Esophagus squamous epithelium (tissue), 5 donors: ENCODE measurements around the gene ACOX2. TPM values are rescaled to one million over a fixed set of nuclear protein-coding genes. Genes with fewer than 3 reads are reported as not detected.

Experiments used
- DNase-seq: peaks from one replicate; lab custom pipeline; 2025; lab: John Stamatoyannopoulos, UW
- H3K27ac ChIP-seq, 4 donors: fragments of 200-600 bp; sonication (generic); one replicate each; pipeline ENCODE4 v1.5.1; 2016 to 2019; ENCODE audit warnings: mild to moderate bottlenecking in 1 of 4
- H3K27me3 ChIP-seq, 4 donors: fragments of 200-600 bp; sonication (generic); 1 replicate in 3 of 4; 2 replicates in 1 of 4; pipeline versions ENCODE4 v1.5.1 to v1.6.0; 2017 to 2021; ENCODE audit warnings: antibody characterized with exemption in 1 of 4
- H3K36me3 ChIP-seq, 3 donors: fragments of 200-600 bp; sonication (generic); one replicate each; pipeline ENCODE4 v1.5.1; 2016 to 2019
- H3K4me1 ChIP-seq, 3 donors: fragments of 200-600 bp; sonication (generic); one replicate each; pipeline ENCODE4 v1.5.1; 2017 to 2019
- H3K4me3 ChIP-seq, 4 donors: fragments of 200-600 bp; sonication (generic); 1 replicate in 3 of 4; 2 replicates in 1 of 4; pipeline ENCODE4 v1.5.1; 2016 to 2019; ENCODE audit warnings: mild to moderate bottlenecking in 2 of 4, moderate library complexity in 1 of 4
- H3K9me3 ChIP-seq, 3 donors: fragments of 200-600 bp; sonication (generic); one replicate each; pipeline ENCODE4 v1.5.1; 2016 to 2019
- POLR2A ChIP-seq, 4 donors: fragments of 450-650 bp; IDR thresholded peaks; one replicate each; pipeline ENCODE4 v1.6.1; 2017; ENCODE audit warnings: antibody characterized with exemption in 4 of 4, mild to moderate bottlenecking in 4 of 4, moderate library complexity in 3 of 4
- WGBS, 2 donors: methylation state at CpG; one replicate each; pipeline ENCODE4 v1.1.5; 2018; 5-methylcytosine and 5-hydroxymethylcytosine counted together
- intact Hi-C: fragments of 100-400 bp; cut with DNase I; formaldehyde crosslinking; loops from one replicate; pipeline ENCODE4 v1.15.0; 2022
- total RNA-seq, 4 donors: library from RNA; depleted of rRNA; stranded (reverse); fragments of >200 nt; gene quantifications; one replicate each; pipeline ENCODE4 v1.1.0, GENCODE V29; 2016
- TF ChIP-seq, protein P1 (sequence below), 6 experiments: fragments of 450-650 bp in 4 of 6; fragments of 200-600 bp in 2 of 6; sonication (generic) in 2 of 6; IDR thresholded peaks; one replicate each; pipeline ENCODE4 v1.5.1; 2016 to 2019; ENCODE audit warnings: antibody characterized with exemption in 6 of 6, mild to moderate bottlenecking in 4 of 6, moderate library complexity in 4 of 6
- donor health status: DM: yes; HTN: yes; CAD: no.

Gene ACOX2
- total RNA-seq, 4 donors from 2014 or later: 5.3 to 14.1 (median 10.0) TPM

- Histone ChIP-seq H3K4me1 (peaks cover 0 to 25% (median 0%) of the 10 kb centered on the region in 3 donors), H3K36me3 (peaks cover 0 to 41% (median 8%) of the 10 kb centered on the region in 3 donors), H3K27ac (no peak overlapping the region), H3K27me3 (no peaks in the 10 kb centered on the region), H3K4me3 (no peak overlapping the region), H3K9me3 (no peaks in the 10 kb centered on the region)
- intact Hi-C loops: loop anchor here (5.0 kb wide), 1 partner anchor 64 kb away; no protein-coding TSS in a partner anchor
- DNase-seq: peak; percentile 9
- TF ChIP-seq POLR2A (IDR thresholded peaks at IDR 0.05): no peak
- TF ChIP-seq, protein P1, sequence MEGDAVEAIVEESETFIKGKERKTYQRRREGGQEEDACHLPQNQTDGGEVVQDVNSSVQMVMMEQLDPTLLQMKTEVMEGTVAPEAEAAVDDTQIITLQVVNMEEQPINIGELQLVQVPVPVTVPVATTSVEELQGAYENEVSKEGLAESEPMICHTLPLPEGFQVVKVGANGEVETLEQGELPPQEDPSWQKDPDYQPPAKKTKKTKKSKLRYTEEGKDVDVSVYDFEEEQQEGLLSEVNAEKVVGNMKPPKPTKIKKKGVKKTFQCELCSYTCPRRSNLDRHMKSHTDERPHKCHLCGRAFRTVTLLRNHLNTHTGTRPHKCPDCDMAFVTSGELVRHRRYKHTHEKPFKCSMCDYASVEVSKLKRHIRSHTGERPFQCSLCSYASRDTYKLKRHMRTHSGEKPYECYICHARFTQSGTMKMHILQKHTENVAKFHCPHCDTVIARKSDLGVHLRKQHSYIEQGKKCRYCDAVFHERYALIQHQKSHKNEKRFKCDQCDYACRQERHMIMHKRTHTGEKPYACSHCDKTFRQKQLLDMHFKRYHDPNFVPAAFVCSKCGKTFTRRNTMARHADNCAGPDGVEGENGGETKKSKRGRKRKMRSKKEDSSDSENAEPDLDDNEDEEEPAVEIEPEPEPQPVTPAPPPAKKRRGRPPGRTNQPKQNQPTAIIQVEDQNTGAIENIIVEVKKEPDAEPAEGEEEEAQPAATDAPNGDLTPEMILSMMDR (IDR thresholded peaks at IDR 0.05): peak; percentile 82 to 95 (median 89)
- WGBS, 2 donors: 20 to 21% methylated on average over 17 of the region's 17 CpGs
Observed at GRCh38 chr3:58568572-58569286, 31.7 kb upstream of the ACOX2 start.

- intact Hi-C loops: loop anchor here (5.0 kb wide), 1 partner anchor 65 kb away; no protein-coding TSS in a partner anchor
- Histone ChIP-seq H3K4me1 (peaks cover 0 to 10% (median 0%) of the 10 kb centered on the region in 3 donors), H3K27me3 (no peaks in the 10 kb centered on the region), H3K27ac (no peak overlapping the region), H3K4me3 (no peak overlapping the region), H3K9me3 (no peaks in the 10 kb centered on the region), H3K36me3 (peaks cover 0 to 45% (median 8%) of the 10 kb centered on the region in 3 donors)
- no peak for DNase-seq
- 80 to 90% methylated on average over 5 to 7 of the region's 7 CpGs for WGBS, 2 donors
- no peak for TF ChIP-seq POLR2A (IDR thresholded peaks at IDR 0.05)
- TF ChIP-seq, protein P1 (IDR thresholded peaks at IDR 0.05): no peak
Observed at GRCh38 chr3:58567251-58567515, 30.2 kb upstream of the ACOX2 start.

DNA sequence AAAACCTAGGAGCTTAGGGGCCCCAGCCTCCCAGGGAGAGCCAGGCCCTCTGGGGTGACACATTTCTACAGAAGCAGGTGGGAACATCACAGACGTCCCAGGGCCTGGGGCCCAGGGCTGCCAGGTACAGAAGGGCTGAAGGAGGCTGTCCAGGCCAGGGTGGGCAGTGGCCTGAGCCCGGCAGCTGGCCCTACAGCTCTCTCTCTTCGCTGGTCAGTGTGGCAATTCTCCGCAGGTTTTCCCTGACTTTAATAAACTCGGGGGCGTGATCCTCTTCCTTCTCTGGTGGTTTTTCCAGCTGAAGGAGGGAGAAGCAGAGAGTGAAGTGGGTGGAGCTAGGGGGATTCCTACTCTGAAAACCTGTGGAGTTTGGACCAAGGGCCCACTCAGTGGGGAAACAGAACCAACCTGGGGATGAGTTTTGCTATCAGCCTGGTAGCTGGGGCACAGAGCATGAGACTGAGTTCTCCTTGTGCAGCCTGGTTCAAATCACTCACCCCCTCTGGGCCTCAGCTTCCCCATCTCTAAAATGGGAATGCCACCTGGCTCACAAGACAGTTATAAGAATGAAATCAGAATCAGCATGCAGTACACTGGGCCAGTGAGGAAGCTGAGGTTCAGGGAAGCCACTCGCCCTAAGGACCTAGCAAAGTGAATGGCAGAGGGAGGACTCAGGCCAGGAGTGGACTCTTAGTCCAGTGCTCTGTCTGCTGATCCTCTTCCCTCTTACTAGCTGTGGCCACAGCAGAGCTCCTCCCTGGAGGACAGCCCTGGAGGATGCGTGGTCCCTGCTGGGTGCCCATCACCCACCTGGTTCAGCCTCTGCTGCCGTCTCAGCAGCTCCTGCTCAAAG lies 29.6 kb upstream of the ACOX2 start:
- intact Hi-C loops: loop anchor here (5.0 kb wide), 1 partner anchor 66 kb away; no protein-coding TSS in a partner anchor
- Histone ChIP-seq H3K27ac (no peak overlapping the region), H3K4me3 (no peak overlapping the region), H3K4me1 (peaks cover 0 to 9% (median 0%) of the 10 kb centered on the region in 3 donors), H3K27me3 (no peaks in the 10 kb centered on the region), H3K9me3 (no peaks in the 10 kb centered on the region), H3K36me3 (peaks cover 0 to 45% (median 8%) of the 10 kb centered on the region in 3 donors)
- DNase-seq: no peak
- WGBS, 2 donors: 77 to 81% methylated on average over 2 to 5 of the region's 9 CpGs
- no peak for TF ChIP-seq POLR2A (IDR thresholded peaks at IDR 0.05)
- TF ChIP-seq, protein P1 (IDR thresholded peaks at IDR 0.05): no peak

GRCh38 chr3:58565621-58566397 lies 28.8 kb upstream of the ACOX2 start:
- WGBS, 2 donors: 84 to 92% methylated on average over 9 to 10 of the region's 12 CpGs
- intact Hi-C loops: loop anchor here (5.0 kb wide), 1 partner anchor 66 kb away; no protein-coding TSS in a partner anchor
- Histone ChIP-seq H3K4me3 (no peak overlapping the region), H3K27me3 (no peaks in the 10 kb centered on the region), H3K27ac (no peak overlapping the region), H3K9me3 (no peaks in the 10 kb centered on the region), H3K4me1 (peaks cover 0 to 9% (median 0%) of the 10 kb centered on the region in 3 donors), H3K36me3 (peaks cover 0 to 45% (median 8%) of the 10 kb centered on the region in 3 donors)
- DNase-seq: no peak
- no peak for TF ChIP-seq POLR2A (IDR thresholded peaks at IDR 0.05)
